AG09309 (cell line): ENCODE data around the gene WDR5B.

Experiments
- DNase-seq: peaks from one replicate; pipeline ENCODE4 v3.0.0-alpha.2; 2010; ENCODE audit warnings: low read depth
- H3K4me3 ChIP-seq: 2 replicates; pipeline ENCODE4 v1.5.1; 2011; ENCODE audit warnings: mild to moderate bottlenecking, low read depth, low read length, moderate library complexity; ENCODE audit not compliant: control insufficient read depth
- TF ChIP-seq, protein P1 (sequence below): IDR thresholded peaks from 2 replicates; pipeline ENCODE4 v1.5.1; 2011; ENCODE audit warnings: mild to moderate bottlenecking, low read depth, low read length, inconsistent platforms; ENCODE audit not compliant: insufficient read depth, control insufficient read depth; ENCODE audit errors: missing control alignments

Gene WDR5B

DNA sequence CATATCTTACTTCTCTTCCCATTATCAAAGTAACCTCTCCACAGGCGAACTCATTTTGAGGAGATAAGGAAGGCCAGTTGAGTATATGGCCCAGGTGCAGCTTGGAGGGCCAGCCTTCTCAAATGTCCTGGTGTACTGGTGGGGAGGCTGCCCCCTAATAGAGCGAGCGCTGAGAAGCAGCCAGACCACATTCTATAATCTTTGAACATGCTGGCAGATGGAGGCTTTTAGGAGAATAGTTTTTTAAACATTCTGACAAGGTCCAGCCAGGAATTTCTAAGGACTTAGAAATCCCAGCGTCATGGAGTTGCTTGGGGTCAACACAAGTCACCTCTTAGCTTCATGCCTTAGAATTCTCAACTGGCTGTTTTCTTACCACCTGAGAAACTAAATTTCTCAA lies 5.8 kb downstream of the WDR5B start:
- no peak overlapping the region for H3K4me3 ChIP-seq
- DNase-seq, result no peak
- TF ChIP-seq, protein P1, sequence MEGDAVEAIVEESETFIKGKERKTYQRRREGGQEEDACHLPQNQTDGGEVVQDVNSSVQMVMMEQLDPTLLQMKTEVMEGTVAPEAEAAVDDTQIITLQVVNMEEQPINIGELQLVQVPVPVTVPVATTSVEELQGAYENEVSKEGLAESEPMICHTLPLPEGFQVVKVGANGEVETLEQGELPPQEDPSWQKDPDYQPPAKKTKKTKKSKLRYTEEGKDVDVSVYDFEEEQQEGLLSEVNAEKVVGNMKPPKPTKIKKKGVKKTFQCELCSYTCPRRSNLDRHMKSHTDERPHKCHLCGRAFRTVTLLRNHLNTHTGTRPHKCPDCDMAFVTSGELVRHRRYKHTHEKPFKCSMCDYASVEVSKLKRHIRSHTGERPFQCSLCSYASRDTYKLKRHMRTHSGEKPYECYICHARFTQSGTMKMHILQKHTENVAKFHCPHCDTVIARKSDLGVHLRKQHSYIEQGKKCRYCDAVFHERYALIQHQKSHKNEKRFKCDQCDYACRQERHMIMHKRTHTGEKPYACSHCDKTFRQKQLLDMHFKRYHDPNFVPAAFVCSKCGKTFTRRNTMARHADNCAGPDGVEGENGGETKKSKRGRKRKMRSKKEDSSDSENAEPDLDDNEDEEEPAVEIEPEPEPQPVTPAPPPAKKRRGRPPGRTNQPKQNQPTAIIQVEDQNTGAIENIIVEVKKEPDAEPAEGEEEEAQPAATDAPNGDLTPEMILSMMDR, result no peak

DNA sequence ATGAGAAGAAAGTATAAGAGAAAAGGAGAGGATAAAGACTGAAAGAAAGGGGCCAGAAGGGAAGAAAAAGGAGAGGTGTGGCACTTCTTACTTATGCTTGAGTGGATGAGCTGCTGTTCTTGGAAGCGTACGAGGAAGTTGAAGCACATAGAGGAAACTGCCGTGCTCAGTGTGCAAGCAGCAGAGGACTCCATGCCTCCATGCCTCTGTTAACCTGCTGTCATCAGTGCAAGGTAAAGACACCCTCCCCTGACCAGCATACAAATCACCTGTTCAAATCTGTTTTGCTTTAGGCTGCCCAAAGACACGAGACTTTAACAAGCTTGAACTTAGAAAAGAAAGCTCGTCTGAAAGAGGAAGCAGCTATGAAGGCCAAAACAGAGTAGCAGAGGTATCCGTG lies 6.4 kb downstream of the WDR5B start:
- TF ChIP-seq, protein P1, result no peak

DNA sequence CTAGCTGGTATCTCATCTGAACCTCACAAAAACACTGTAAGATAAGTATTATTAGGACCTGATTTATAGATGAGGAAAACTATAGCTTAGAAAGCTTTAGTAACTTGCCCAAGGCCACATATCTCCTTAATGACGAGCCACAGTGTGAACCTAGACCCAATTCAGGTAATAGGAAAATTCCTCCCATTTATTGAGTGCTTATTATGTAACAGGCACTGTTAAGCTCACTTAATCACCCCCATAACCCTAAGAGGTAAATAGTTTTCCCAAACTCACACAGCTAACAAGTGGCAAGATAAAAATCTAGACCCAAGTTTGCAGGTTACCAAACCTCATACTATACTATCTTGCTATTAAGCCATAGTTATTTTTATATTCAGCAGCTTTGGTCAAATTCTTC lies 7.9 kb downstream of the WDR5B start:
- TF ChIP-seq, protein P1, result no peak
- no peak overlapping the region for H3K4me3 ChIP-seq
- DNase-seq, result no peak

More for the DNA sequence above, 6.4 kb downstream of the WDR5B start:
- H3K4me3 ChIP-seq, result no peak overlapping the region
- no peak for DNase-seq

DNA sequence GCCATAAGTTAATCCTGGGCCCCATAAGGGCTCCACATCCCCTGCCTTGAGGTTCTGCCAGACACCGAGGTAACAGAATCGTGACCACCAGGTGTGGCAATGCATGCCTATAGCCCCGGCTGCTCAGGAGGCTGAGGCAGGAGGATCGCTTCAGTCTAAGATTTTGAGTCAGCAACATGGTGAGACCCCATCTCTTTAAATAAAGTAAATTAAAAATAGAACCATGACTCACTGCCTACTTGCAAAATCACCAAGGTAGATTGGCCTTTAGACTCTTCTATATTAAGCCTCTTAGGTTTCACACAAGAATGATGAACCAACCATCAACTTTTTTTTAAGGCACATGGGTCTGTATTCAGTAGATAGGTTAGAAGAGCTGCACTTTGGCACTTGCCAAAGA lies 9.7 kb downstream of the WDR5B start:
- no peak for DNase-seq
- TF ChIP-seq, protein P1, result no peak
- H3K4me3 ChIP-seq, result no peak overlapping the region

DNA sequence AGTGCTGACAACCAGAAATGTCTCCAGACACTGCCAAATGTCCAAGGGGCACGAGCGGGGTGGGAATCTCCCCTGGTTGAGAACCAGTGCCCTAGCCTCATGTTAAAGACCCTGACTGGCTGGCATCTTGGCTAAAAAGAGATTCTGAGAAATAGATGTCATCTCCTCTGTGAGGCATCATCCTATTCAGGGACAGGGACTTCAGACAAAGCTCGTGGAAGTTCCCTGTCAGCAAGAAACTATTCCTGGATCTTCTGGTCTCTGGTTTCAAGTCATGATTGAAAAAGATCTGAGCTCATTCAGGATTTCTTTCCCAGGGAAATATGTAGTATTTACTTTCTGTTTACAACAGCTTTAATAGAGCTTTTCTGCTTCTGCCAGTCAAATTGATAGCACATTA lies 10.8 kb downstream of the WDR5B start:
- DNase-seq, result no peak
- no peak overlapping the region for H3K4me3 ChIP-seq
- TF ChIP-seq, protein P1, result no peak

DNA sequence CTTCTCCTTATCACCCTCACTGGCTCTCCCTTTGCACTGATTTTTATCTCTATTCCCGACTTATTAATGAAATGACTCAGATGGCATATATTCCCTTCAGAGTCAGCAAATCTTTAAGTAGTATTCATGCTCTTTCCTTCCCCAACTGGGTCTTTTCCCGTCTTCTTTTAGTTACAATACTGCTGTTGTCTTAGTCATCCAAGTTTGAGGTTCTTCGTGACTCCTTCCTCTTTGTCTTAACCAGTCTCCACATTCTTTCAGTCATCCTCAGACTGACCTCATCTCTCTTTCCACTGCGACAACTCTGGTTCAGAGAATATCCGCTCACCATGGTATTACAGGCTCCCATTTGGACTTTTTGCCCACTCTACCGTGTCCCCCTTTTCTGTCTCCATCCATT lies 12.4 kb downstream of the WDR5B start:
- TF ChIP-seq, protein P1, result no peak
- DNase-seq, result no peak
- no peak overlapping the region for H3K4me3 ChIP-seq

DNA sequence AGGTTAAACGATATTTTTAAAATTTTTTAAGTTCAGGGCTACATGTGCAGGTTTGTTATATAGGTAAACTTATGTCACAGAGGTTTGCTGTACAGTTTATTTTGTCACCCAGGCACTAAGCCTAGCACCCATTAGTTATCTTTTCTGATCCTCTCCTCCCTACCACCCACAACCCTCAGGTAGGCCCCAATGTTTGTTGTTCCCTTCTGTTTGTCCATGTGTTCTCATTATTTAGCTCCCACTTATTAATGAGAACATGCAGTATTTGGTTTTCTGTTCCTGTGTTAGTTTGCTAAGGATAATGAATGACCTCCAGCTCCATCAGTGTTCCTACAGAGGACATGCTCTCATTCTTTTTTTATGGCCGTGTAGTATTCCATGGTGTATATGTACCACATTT lies 16.9 kb downstream of the WDR5B start:
- TF ChIP-seq, protein P1, result no peak
- DNase-seq, result no peak
- no peak overlapping the region for H3K4me3 ChIP-seq
